SK-N-MC (cell line): ENCODE measurements around the gene VRK2.
A peak's percentile ranks its signal among the peaks of the same experiment; 100 is the strongest.

ENCODE experiments used
- DNase-seq: peaks from one replicate; pipeline ENCODE4 v3.0.0-alpha.2; 2011; ENCODE audit warnings: low read depth, low spot score
- H3K27ac ChIP-seq: fragments of 200-600 bp; sonication (generic); 2 replicates; pipeline ENCODE4 v1.5.1; 2016; ENCODE audit warnings: mixed run types
- H3K36me3 ChIP-seq: fragments of 200-600 bp; sonication (generic); 2 replicates; pipeline ENCODE4 v1.6.1; 2017; ENCODE audit warnings: antibody characterized with exemption, low read length, mixed read lengths; ENCODE audit not compliant: insufficient read depth
- H3K4me3 ChIP-seq: fragments of 200-600 bp; sonication (generic); 2 replicates; pipeline ENCODE4 v1.5.1; 2016
- H3K9ac ChIP-seq: fragments of 200-600 bp; sonication (generic); 2 replicates; pipeline ENCODE4 v1.8.0; 2017; ENCODE audit warnings: mixed run types, mixed read lengths; ENCODE audit not compliant: insufficient read length
- H3K9me3 ChIP-seq: fragments of 200-600 bp; sonication (generic); 2 replicates; pipeline ENCODE4 v1.6.1; 2017; ENCODE audit warnings: low read depth, mild to moderate bottlenecking, antibody characterized with exemption, low read length, moderate library complexity, mixed read lengths
- EZH2 ChIP-seq: fragments of 200-600 bp; sonication (generic); IDR thresholded peaks from one replicate; pipeline ENCODE4 v1.6.1; 2017; ENCODE audit warnings: antibody characterized with exemption
- FOXP2 ChIP-seq: optimal IDR thresholded peaks from 2 replicates; pipeline ENCODE3; 2011; ENCODE audit warnings: mild to moderate bottlenecking, moderate library complexity; ENCODE audit not compliant: insufficient read depth; ENCODE audit errors: extremely low read length, control extremely low read depth
- POLR2AphosphoS5 ChIP-seq: IDR thresholded peaks from 2 replicates; pipeline ENCODE4 v1.6.1; 2012; ENCODE audit warnings: mild to moderate bottlenecking, low read depth, low read length, borderline replicate concordance

VRK2 gene

DNA sequence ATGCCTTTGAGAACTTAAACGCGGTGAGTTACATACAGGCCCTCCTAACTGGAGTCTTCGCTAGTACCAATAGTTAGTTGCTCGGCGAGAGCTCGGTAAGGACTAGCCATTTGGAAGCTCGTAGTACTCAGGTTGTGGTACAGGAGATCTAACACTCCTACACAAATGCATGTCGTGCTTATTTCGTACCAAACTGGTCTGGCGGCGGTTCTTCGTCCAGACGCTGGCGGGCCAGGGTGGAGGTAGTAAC is 346 bp upstream of the VRK2 start:
- Histone ChIP-seq H3K4me3 (peak overlapping the region; percentile 93), H3K36me3 (no peaks in the 10 kb centered on the region; the same call in 1 of the 2 replicates), H3K9me3 (no peaks in the 10 kb centered on the region), H3K27ac (peak overlapping the region; percentile 77), H3K9ac (peak overlapping the region; percentile 93)
- DNase-seq, result peak; percentile 30
- no peak for TF ChIP-seq POLR2AphosphoS5
- no peak for TF ChIP-seq FOXP2
- no peak for TF ChIP-seq EZH2

DNA sequence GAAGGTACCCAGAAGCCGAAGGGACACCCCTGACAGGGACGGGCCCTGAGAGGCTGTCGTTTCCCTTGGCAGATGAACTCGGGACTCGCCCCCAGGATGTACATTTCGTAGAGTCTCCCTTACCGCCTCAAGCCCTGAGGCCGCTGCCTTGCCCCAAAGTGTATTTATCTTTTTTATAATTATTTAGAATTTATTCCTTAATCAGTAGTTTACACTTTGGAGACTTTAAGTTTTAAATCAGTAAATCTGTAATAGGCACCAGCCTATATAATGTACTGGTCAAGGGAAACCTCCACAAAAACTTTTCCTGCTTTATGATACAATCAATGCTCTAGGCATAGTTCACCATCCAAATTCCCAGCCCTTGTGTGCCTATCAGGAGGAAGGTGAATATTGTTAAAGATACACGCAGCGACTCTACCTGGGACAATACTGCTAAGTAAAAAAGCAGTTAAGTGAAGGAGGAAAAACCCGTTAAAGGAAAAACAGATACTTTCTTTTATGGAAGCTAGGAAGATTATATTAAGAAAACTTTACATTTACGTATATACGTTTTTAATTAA is 848 bp downstream of the VRK2 start:
- no peak for DNase-seq
- no peak for TF ChIP-seq POLR2AphosphoS5
- no peak for TF ChIP-seq EZH2
- no peak for TF ChIP-seq FOXP2
- Histone ChIP-seq H3K9me3 (no peaks in the 10 kb centered on the region), H3K27ac (peak overlapping the region; percentile 77; the same call in 1 of the 2 replicates), H3K4me3 (peak overlapping the region; percentile 93), H3K9ac (peak overlapping the region; percentile 93), H3K36me3 (no peaks in the 10 kb centered on the region; the same call in 1 of the 2 replicates)

DNA sequence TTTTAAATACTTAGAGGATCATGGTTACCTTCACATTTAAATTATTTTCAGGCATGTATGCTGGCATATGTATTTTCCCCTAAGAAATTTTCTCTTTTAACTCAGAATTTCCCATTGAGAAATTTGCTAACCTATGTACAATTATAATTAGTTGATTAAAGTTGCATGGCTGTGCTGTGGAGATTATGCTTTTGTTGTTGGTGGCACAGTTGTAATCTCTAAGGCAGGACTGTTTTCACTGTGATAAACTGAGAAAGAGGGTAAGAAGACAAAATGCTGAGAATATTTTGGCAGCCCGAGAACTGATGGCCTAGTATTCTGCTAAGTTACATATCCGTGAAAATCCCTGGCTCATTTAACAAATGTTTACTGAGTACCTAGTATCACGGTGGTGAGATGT is 1.4 kb downstream of the VRK2 start:
- Histone ChIP-seq H3K4me3 (peak overlapping the region; percentile 93), H3K36me3 (no peaks in the 10 kb centered on the region; the same call in 1 of the 2 replicates), H3K9me3 (no peaks in the 10 kb centered on the region), H3K9ac (peak overlapping the region; percentile 93), H3K27ac (no peak overlapping the region; the same call in 1 of the 2 replicates)
- DNase-seq, result no peak
- TF ChIP-seq EZH2, result no peak
- no peak for TF ChIP-seq FOXP2
- TF ChIP-seq POLR2AphosphoS5, result no peak

DNA sequence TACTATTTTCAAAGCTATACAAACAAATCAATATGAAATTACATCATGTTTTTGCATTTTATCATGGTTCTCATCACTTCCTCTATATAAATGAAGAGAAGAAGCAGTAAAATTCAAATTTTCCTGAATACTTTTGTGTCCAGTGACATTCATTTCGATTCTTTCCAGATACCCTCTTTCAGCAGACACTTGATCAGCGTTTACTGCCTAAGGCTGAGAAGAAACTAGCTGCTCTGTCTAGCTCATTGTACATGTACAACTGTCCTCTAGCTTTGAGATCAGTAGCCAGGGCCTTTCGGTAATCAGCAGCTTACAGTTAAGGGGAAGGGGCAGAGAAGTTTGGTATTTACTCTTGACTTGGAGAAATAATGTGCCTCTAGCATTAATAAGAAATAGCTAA is 4.8 kb downstream of the VRK2 start:
- TF ChIP-seq EZH2 (no peak), FOXP2 (no peak), POLR2AphosphoS5 (no peak)
- peaks cover 3% of the 10 kb centered on the region; the same call in 1 of the 2 replicates for H3K36me3 ChIP-seq
- no peak overlapping the region for H3K4me3 ChIP-seq
- DNase-seq, result no peak
- H3K9me3 ChIP-seq, result no peaks in the 10 kb centered on the region
- no peak overlapping the region for H3K9ac ChIP-seq
- no peak overlapping the region for H3K27ac ChIP-seq

DNA sequence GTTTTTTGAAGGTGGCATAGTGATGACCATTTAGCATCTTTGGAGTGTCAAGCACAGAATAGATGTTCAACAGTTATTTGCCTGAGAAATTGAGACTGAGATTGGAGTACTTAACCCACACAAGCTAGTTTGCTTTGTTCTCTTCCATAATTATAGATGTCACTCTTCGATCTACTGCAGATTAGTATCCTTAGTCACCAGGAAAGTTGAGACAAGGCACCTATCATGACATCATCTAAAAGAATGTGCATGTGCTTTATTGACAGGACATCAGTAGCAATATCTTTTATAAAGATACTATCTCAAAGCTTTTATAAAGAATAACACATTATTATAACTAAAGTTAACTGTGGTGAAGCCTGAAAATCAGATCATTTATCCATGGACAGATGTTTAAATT is 6.4 kb downstream of the VRK2 start:
- Histone ChIP-seq H3K36me3 (peaks cover 3% of the 10 kb centered on the region; the same call in 1 of the 2 replicates), H3K4me3 (no peak overlapping the region), H3K27ac (no peak overlapping the region), H3K9ac (no peak overlapping the region), H3K9me3 (no peaks in the 10 kb centered on the region)
- TF ChIP-seq EZH2, result no peak
- TF ChIP-seq POLR2AphosphoS5, result no peak
- no peak for TF ChIP-seq FOXP2
- no peak for DNase-seq

DNA sequence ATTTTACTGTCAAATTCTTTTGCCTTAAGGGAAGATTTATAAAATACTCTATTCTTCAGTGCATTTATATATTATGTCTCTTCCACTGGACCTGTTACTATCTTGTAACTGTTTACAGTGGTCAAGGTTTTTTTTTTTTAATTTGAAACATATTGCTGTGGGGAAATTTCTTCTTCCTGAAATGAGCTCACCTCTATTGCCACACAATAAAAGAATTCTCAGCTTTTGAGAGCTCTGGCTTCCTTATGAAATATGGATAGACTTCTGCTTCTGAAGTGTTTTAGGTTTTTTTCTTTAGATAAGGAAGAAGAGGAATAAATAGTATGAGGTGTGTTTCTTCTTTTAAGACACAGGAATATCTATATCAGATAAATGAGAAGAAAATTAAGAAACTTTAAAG is 7.7 kb downstream of the VRK2 start:
- Histone ChIP-seq H3K27ac (no peak overlapping the region), H3K9me3 (no peaks in the 10 kb centered on the region), H3K36me3 (peaks cover 6% of the 10 kb centered on the region; the same call in 1 of the 2 replicates), H3K9ac (no peak overlapping the region), H3K4me3 (no peak overlapping the region)
- no peak for TF ChIP-seq EZH2
- TF ChIP-seq POLR2AphosphoS5, result no peak
- no peak for TF ChIP-seq FOXP2
- DNase-seq, result no peak

DNA sequence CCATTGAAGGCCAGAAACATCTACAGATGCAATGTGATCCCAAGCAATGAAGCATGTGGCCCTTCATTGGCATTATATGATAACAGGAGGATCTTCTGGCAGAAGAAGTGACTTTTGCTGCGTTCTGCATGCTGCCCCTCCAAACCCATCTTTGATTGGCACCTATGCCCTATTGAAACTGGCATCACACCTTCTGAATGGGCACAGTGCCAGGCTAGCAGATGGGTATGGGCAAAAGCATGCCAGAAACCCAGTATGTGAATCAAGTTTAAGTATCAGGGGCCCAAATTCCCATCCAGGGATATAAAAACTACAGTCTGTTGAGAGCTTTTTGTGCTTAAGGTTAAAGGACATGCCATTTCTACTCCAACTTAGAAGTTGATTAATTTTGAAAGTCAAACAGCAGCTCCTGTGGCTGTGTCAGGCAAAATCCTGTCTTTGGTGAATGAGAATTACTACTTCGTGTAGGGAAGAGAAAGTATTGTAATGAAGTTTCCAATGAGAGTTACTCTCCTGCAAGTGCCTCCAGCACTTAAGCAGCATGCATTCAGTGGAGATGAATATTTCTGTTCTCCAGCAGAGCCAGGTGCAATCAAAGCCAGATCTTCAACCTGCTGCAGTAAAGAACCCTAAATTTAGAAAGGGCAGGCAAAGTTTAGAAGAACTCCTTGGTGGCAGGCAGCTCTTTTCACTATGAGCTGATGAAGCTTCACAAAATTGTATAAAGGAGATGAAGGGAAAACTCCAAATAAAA is 8.6 kb downstream of the VRK2 start:
- no peak for TF ChIP-seq FOXP2
- no peak for TF ChIP-seq EZH2
- no peak for TF ChIP-seq POLR2AphosphoS5
- Histone ChIP-seq H3K4me3 (no peak overlapping the region), H3K27ac (no peak overlapping the region), H3K9ac (no peak overlapping the region), H3K36me3 (0 out of 2 replicates have a peak, but pooled peaks cover 6% of the 10 kb centered on the region), H3K9me3 (no peaks in the 10 kb centered on the region)
- no peak for DNase-seq

DNA sequence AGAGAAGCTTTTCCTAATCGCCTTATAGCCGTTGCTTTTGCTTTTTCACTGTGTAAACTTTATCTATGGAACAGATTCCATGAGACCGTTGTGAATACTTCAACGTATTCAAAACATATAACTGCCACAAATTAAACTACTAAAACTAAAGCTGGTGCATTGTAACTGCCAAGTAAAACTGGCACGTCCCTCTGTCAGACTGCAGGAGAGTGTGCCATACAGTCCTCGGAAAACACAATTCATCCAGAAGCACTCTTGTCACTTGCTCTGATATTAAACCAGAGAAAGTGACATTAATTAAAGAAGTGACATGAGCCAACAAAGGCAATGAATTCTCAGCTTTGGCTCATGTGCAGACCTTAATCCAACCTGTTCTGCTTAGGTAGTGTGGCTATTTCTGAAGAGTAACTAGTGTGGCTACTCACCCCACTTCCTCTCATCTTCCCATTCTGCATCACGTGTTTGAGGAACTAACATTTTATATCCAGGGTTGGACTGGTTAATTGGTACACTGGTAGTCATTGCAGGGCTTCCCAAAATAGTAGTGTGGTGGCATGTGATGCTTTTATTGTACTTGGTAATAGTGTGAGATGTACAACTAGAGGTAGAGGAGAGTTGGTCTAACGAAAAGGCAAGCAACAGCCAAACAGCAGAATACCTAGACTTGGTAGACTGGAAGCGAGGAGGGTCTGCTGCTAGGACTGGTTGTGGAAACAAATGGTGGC is 9.7 kb downstream of the VRK2 start:
- 0 out of 2 replicates have a peak, but pooled peaks cover 6% of the 10 kb centered on the region for H3K36me3 ChIP-seq
- H3K9me3 ChIP-seq, result no peaks in the 10 kb centered on the region
- no peak for DNase-seq
- TF ChIP-seq FOXP2, result no peak
- TF ChIP-seq EZH2, result no peak
- TF ChIP-seq POLR2AphosphoS5, result no peak
- H3K27ac ChIP-seq, result no peak overlapping the region
- no peak overlapping the region for H3K9ac ChIP-seq
- no peak overlapping the region for H3K4me3 ChIP-seq
